IMR-90 (cell line): ENCODE results near the gene RNU2-1. TPM values are rescaled to one million over a fixed set of nuclear protein-coding genes. Genes with fewer than 3 reads are reported as not detected.

Experiments
- ATAC-seq: fragments of 200-7000 bp; cut with Tn5 transposase; 2 replicates; pipeline ENCODE4 v1.9.1; 2020; ENCODE audit warnings: low read depth, mild to moderate bottlenecking, moderate library complexity
- BruUV-seq: library from RNA; stranded (reverse); fragments of 400-500 nt; replicated peaks from 2 replicates; lab custom pipeline; 2021; lab: Mats Ljungman, UMichigan
- CTCF ChIA-PET: fragments of 300-600 bp; formaldehyde crosslinking; extraction: SDS; loops from one replicate; lab custom pipeline; 2021; ENCODE audit warnings: antibody characterized with exemption; lab: Yijun Ruan, JAX
- POLR2A ChIA-PET: fragments of 300-600 bp; sonication (Branson Sonifier 250); formaldehyde crosslinking; loops from one replicate; lab custom pipeline; 2022; ENCODE audit warnings: antibody characterized with exemption; ENCODE audit not compliant: unreplicated experiment; lab: Charles Lee
- DNase-seq: peaks from one replicate; pipeline ENCODE4 v3.0.0; 2013
- H2AFZ ChIP-seq: replicated peaks from 2 replicates; pipeline ENCODE3; 2013; ENCODE audit warnings: low read length, mild to moderate bottlenecking; ENCODE audit not compliant: poor library complexity
- H2AK5ac ChIP-seq: 2 replicates; pipeline ENCODE4 v1.6.1; 2013; ENCODE audit warnings: low read depth, low read length, inconsistent platforms
- H2AK9ac ChIP-seq: replicated peaks from 2 replicates; pipeline ENCODE3; 2013; ENCODE audit warnings: mild to moderate bottlenecking, low read depth, low read length, moderate library complexity; ENCODE audit not compliant: poor library complexity
- H2BK120ac ChIP-seq: 2 replicates; pipeline ENCODE4 v1.6.1; 2013; ENCODE audit warnings: low read depth, low read length, inconsistent platforms
- H2BK15ac ChIP-seq: 3 replicates; pipeline ENCODE4 v1.6.1; 2013; ENCODE audit warnings: low read depth, low read length, inconsistent platforms
- H2BK20ac ChIP-seq: 2 replicates; pipeline ENCODE4 v1.6.1; 2013; ENCODE audit warnings: low read depth, mild to moderate bottlenecking, inconsistent platforms, low read length, moderate library complexity
- H2BK5ac ChIP-seq: 2 replicates; pipeline ENCODE4 v1.6.1; 2013; ENCODE audit warnings: mild to moderate bottlenecking, low read depth, low read length, inconsistent platforms; ENCODE audit not compliant: poor library complexity, severe bottlenecking
- H3K14ac ChIP-seq: replicated peaks from 2 replicates; pipeline ENCODE4 v1.6.1; 2013; ENCODE audit warnings: low read depth, low read length, inconsistent platforms
- H3K18ac ChIP-seq: 2 replicates; pipeline ENCODE4 v1.6.1; 2013; ENCODE audit warnings: low read depth, low read length, control low read depth
- H3K23ac ChIP-seq: 2 replicates; pipeline ENCODE4 v1.6.1; 2013; ENCODE audit warnings: low read depth, low read length, inconsistent platforms
- H3K27ac ChIP-seq: 2 replicates; pipeline ENCODE4 v1.5.1; 2013; ENCODE audit warnings: mild to moderate bottlenecking, control low read depth, low read length; ENCODE audit not compliant: insufficient read depth
- H3K27me3 ChIP-seq: 2 replicates; pipeline ENCODE4 v1.6.1; 2013; ENCODE audit warnings: low read length; ENCODE audit not compliant: control insufficient read depth, insufficient read depth
- H3K36me3 ChIP-seq: 2 replicates; pipeline ENCODE4 v1.6.1; 2013; ENCODE audit warnings: low read length, mixed read lengths; ENCODE audit not compliant: control insufficient read depth, insufficient read depth
- H3K4ac ChIP-seq: 2 replicates; pipeline ENCODE4 v1.6.1; 2013; ENCODE audit warnings: low read depth, low read length, inconsistent platforms
- H3K4me1 ChIP-seq: 2 replicates; pipeline ENCODE4 v1.6.1; 2013; ENCODE audit warnings: low read length, mixed read lengths; ENCODE audit not compliant: control insufficient read depth, insufficient read depth
- H3K4me2 ChIP-seq: 2 replicates; pipeline ENCODE4 v1.6.1; 2013; ENCODE audit warnings: low read depth, mild to moderate bottlenecking, control low read depth, low read length, moderate library complexity
- H3K4me3 ChIP-seq: 2 replicates; pipeline ENCODE4 v1.5.1; 2013; ENCODE audit warnings: low read depth, mild to moderate bottlenecking, control low read depth, low read length, moderate library complexity; ENCODE audit not compliant: insufficient read depth
- H3K56ac ChIP-seq: 2 replicates; pipeline ENCODE4 v1.6.1; 2013; ENCODE audit warnings: low read length, inconsistent platforms; ENCODE audit not compliant: insufficient read depth; ENCODE audit errors: extremely low read depth
- H3K79me1 ChIP-seq, 2 experiments: 2 replicates each; pipeline ENCODE4 v1.6.1; 2013; ENCODE audit warnings: low read length in 2 of 2, inconsistent platforms in 1 of 2, low read depth in 1 of 2
- H3K9ac ChIP-seq: 2 replicates; pipeline ENCODE4 v1.6.1; 2013; ENCODE audit warnings: low read depth, low read length, control low read depth
- H3K9me1 ChIP-seq: 2 replicates; pipeline ENCODE4 v1.6.1; 2013; ENCODE audit warnings: low read length, inconsistent platforms; ENCODE audit not compliant: insufficient read depth
- H3K9me3 ChIP-seq: 2 replicates; pipeline ENCODE4 v1.6.1; 2013; ENCODE audit warnings: low read length; ENCODE audit not compliant: control insufficient read depth, insufficient read depth
- H4K20me1 ChIP-seq: 2 replicates; pipeline ENCODE4 v1.6.1; 2013; ENCODE audit warnings: low read length, inconsistent platforms; ENCODE audit not compliant: insufficient read depth
- H4K5ac ChIP-seq: 2 replicates; pipeline ENCODE4 v1.6.1; 2013; ENCODE audit warnings: mild to moderate bottlenecking, low read depth, low read length, control low read depth
- H4K8ac ChIP-seq, 2 experiments: 2 replicates each; pipeline ENCODE4 v1.6.1; 2013; ENCODE audit warnings: low read depth in 2 of 2, low read length in 2 of 2, control low read depth in 1 of 2, inconsistent platforms in 1 of 2
- H4K91ac ChIP-seq: 2 replicates; pipeline ENCODE4 v1.6.1; 2013; ENCODE audit warnings: low read depth, low read length, inconsistent platforms; ENCODE audit not compliant: insufficient read depth
- CEBPB ChIP-seq: IDR thresholded peaks from 2 replicates; pipeline ENCODE4 v1.6.1; 2012; ENCODE audit warnings: low read depth, low read length, improper control_type of control experiment
- CHD1 ChIP-seq: IDR thresholded peaks from 2 replicates; pipeline ENCODE4 v1.6.1; 2012; ENCODE audit warnings: low read depth, low read length, improper control_type of control experiment
- ELK1 ChIP-seq: fragments of 150-350 bp; IDR thresholded peaks from 2 replicates; pipeline ENCODE4 v1.6.1; 2016; ENCODE audit warnings: low read depth, mild to moderate bottlenecking, low read length, moderate library complexity, borderline replicate concordance
- FOS ChIP-seq: fragments of 150-350 bp; IDR thresholded peaks from 2 replicates; pipeline ENCODE4 v1.6.1; 2016; ENCODE audit warnings: low read depth, low read length
- MAFK ChIP-seq: IDR thresholded peaks from 2 replicates; pipeline ENCODE4 v1.6.1; 2012; ENCODE audit warnings: low read depth, low read length, improper control_type of control experiment
- MAZ ChIP-seq: IDR thresholded peaks from 2 replicates; pipeline ENCODE4 v1.6.1; 2012; ENCODE audit warnings: low read depth, mild to moderate bottlenecking, low read length, improper control_type of control experiment, moderate library complexity, borderline replicate concordance
- MXI1 ChIP-seq: IDR thresholded peaks from 2 replicates; pipeline ENCODE4 v1.6.1; 2012; ENCODE audit warnings: low read depth, mild to moderate bottlenecking, low read length, moderate library complexity, borderline replicate concordance
- NFE2L2 ChIP-seq: fragments of 150-350 bp; IDR thresholded peaks from 2 replicates; pipeline ENCODE4 v1.6.1; 2016; ENCODE audit warnings: low read depth, mild to moderate bottlenecking, low read length
- POLR2A ChIP-seq: IDR thresholded peaks from 2 replicates; pipeline ENCODE4 v1.6.1; 2012; ENCODE audit warnings: mild to moderate bottlenecking, low read depth, low read length
- RAD21 ChIP-seq: IDR thresholded peaks from 2 replicates; pipeline ENCODE4 v1.6.1; 2012; ENCODE audit warnings: low read length, improper control_type of control experiment
- RCOR1 ChIP-seq: IDR thresholded peaks from 2 replicates; pipeline ENCODE4 v1.6.1; 2012; ENCODE audit warnings: mild to moderate bottlenecking, low read length, improper control_type of control experiment; ENCODE audit not compliant: insufficient replicate concordance
- RFX5 ChIP-seq: IDR thresholded peaks from 2 replicates; pipeline ENCODE4 v1.8.0; 2012; ENCODE audit warnings: low read depth, mild to moderate bottlenecking, low read length, moderate library complexity
- SMC3 ChIP-seq: fragments of 150-350 bp; IDR thresholded peaks from 2 replicates; pipeline ENCODE4 v1.6.1; 2016; ENCODE audit warnings: low read depth, mild to moderate bottlenecking, antibody characterized with exemption, low read length, moderate library complexity
- USF2 ChIP-seq: fragments of 150-350 bp; IDR thresholded peaks from 2 replicates; pipeline ENCODE4 v1.6.1; 2017; ENCODE audit warnings: mild to moderate bottlenecking, antibody characterized with exemption, low read length, low read depth
- WGBS, 2 experiments: methylation state at CpG; one replicate each; pipeline versions ENCODE4 v1.1.5 to v1.1.7; 2013; ENCODE audit warnings: missing lambda C conversion rate in 2 of 2; ENCODE audit not compliant: insufficient read length in 1 of 2; ENCODE audit errors: extremely low coverage in 2 of 2; 5-methylcytosine and 5-hydroxymethylcytosine counted together
- dilution Hi-C: fragments of 300-500 bp; cut with HindIII; formaldehyde crosslinking; loops from one replicate; pipeline ENCODE4 v1.14.3; 2018; ENCODE audit warnings: low sequenced_read_pairs; ENCODE audit not compliant: unreplicated experiment
- in situ Hi-C: fragments of 300-500 bp; cut with MboI; formaldehyde crosslinking; loops from 3 replicates; pipeline ENCODE4 v1.14.3; 2019; ENCODE audit warnings: low sequenced_read_pairs, inconsistent platforms, mixed read lengths
- intact Hi-C: fragments of 100-400 bp; cut with micrococcal nuclease; formaldehyde crosslinking; loops from 2 replicates; pipeline ENCODE4 v1.10.0; 2022
- polyA plus RNA-seq, 3 experiments: library from polyadenylated mRNA; depleted of rRNA; stranded (reverse); fragments of >200 nt; gene quantifications; 2 replicates each; pipeline ENCODE4 v1.2.3, GENCODE V29; 2012; ENCODE audit warnings: low replicate concordance in 1 of 3
- total RNA-seq: library from RNA; depleted of rRNA; stranded (reverse); fragments of >200 nt; gene quantifications from 2 replicates; pipeline ENCODE4 v1.2.3, GENCODE V29; 2012

Gene RNU2-1
- total and polyA plus RNA-seq, 2 of the 4 experiments (the other 2 are of a cell fraction) = not detected

- H3K4me3 ChIP-seq = no peak overlapping the region
- H3K36me3 ChIP-seq = peaks cover 37% of the 10 kb centered on the region
- no TSS peak for BruUV-seq
- H3K56ac ChIP-seq = no peak overlapping the region
- no peak overlapping the region for H3K9ac ChIP-seq
- no peak overlapping the region for H3K4ac ChIP-seq
- H3K27me3 ChIP-seq = no peaks in the 10 kb centered on the region
- H3K27ac ChIP-seq = no peak overlapping the region
- no peak overlapping the region for H3K4me2 ChIP-seq
- H3K18ac ChIP-seq = no peak overlapping the region
- H2BK15ac ChIP-seq = no peak overlapping the region
- H4K5ac ChIP-seq = no peak overlapping the region
- ATAC-seq (no peak), DNase-seq (no peak)
- H2AK5ac ChIP-seq = no peak overlapping the region
- POLR2A ChIA-PET = no interaction called here
- H4K91ac ChIP-seq = no peak overlapping the region
- TF ChIP-seq CHD1 (no peak), RAD21 (no peak), CEBPB (no peak), FOS (no peak), MAZ (no peak), NFE2L2 (no peak), MXI1 (no peak), MAFK (no peak), RCOR1 (no peak), ELK1 (no peak), USF2 (no peak), SMC3 (no peak), RFX5 (no peak), POLR2A (no peak)
- no peak overlapping the region for H2BK120ac ChIP-seq
- no peak overlapping the region for H3K14ac ChIP-seq
- H3K4me1 ChIP-seq = peaks cover 16% of the 10 kb centered on the region
- H2AFZ ChIP-seq = no peak overlapping the region
- dilution Hi-C loops = no loop called here
- H3K23ac ChIP-seq = no peak overlapping the region
- H3K9me1 ChIP-seq = peaks cover 22% of the 10 kb centered on the region
- H2BK5ac ChIP-seq = no peak overlapping the region
- intact Hi-C loops = loop anchor here (10.0 kb wide), 1 partner anchor 299 kb away; no protein-coding TSS in a partner anchor
- no CpG with 5 or more reads among the region's 3 CpGs for WGBS, 2 experiments
- H4K20me1 ChIP-seq = no peaks in the 10 kb centered on the region
- in situ Hi-C loops = loop anchor here (25.0 kb wide), 1 partner anchor 97 kb away; no protein-coding TSS in a partner anchor
- H3K79me1 ChIP-seq = peaks cover 18 to 46% of the 10 kb centered on the region in 2 experiments
- no peak overlapping the region for H4K8ac ChIP-seq
- no peaks in the 10 kb centered on the region for H3K9me3 ChIP-seq
- CTCF ChIA-PET = interaction anchor here (0.6 kb wide), 1 partner anchor 17 kb away, joined by 3 read pairs; no protein-coding TSS in a partner anchor
- no peak overlapping the region for H2BK20ac ChIP-seq
- H2AK9ac ChIP-seq = no peak overlapping the region
These were observed 18.4 kb downstream of the RNU2-1 start for GRCh38 chr17:43215341-43215740.
